Measurements from ENCODE around the gene DHRS13. TPM values are rescaled to one million over a fixed set of nuclear protein-coding genes. Genes with fewer than 3 reads are reported as not detected.
A peak's percentile ranks its signal among the peaks of the same experiment; 100 is the strongest.

DHRS13 gene
- total RNA-seq, 4 donors from 2014 or later: 0.26 to 17.4 (median 13.6) TPM

DNA sequence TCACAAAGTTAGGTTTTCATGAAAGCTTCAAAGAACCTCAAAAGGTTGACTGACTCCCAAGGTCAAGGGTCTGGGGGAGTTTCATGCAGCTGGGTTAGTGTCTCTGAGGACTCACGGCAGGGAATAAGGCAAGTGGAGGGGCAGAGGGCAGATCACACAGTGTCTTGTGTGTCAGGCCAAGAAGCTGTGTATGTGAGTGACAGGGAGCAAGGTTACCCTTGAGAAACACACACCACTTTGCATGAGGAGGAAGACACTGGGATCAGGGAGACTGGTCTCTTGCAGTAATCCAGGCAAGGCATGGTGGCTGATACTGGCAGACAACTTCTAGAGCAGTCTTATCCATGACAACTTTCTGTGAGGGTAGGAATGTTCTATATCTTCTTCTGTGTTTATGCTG lies 11.7 kb downstream of the DHRS13 start:
- peak overlapping the region in 1 of 2 donors; percentile 1 for H3K27ac ChIP-seq
- no peaks in the 10 kb centered on the region for H3K27me3 ChIP-seq
- intact Hi-C loops (cut with DNase I; ENCODE audit: low total_unique reads): loop anchor here (10.0 kb wide), 1 partner anchor 126 kb away; no protein-coding TSS in a partner anchor
- no peaks in the 10 kb centered on the region for H3K9me3 ChIP-seq
- DNase-seq: no peak
- no peaks in the 10 kb centered on the region for H3K36me3 ChIP-seq
- H3K4me1 ChIP-seq: no peaks in the 10 kb centered on the region
- no peak overlapping the region for H3K4me3 ChIP-seq
- TF ChIP-seq, protein P1, sequence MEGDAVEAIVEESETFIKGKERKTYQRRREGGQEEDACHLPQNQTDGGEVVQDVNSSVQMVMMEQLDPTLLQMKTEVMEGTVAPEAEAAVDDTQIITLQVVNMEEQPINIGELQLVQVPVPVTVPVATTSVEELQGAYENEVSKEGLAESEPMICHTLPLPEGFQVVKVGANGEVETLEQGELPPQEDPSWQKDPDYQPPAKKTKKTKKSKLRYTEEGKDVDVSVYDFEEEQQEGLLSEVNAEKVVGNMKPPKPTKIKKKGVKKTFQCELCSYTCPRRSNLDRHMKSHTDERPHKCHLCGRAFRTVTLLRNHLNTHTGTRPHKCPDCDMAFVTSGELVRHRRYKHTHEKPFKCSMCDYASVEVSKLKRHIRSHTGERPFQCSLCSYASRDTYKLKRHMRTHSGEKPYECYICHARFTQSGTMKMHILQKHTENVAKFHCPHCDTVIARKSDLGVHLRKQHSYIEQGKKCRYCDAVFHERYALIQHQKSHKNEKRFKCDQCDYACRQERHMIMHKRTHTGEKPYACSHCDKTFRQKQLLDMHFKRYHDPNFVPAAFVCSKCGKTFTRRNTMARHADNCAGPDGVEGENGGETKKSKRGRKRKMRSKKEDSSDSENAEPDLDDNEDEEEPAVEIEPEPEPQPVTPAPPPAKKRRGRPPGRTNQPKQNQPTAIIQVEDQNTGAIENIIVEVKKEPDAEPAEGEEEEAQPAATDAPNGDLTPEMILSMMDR (IDR thresholded peaks at IDR 0.05): no peak
- TF ChIP-seq POLR2A (IDR thresholded peaks at IDR 0.05): no peak

DNA sequence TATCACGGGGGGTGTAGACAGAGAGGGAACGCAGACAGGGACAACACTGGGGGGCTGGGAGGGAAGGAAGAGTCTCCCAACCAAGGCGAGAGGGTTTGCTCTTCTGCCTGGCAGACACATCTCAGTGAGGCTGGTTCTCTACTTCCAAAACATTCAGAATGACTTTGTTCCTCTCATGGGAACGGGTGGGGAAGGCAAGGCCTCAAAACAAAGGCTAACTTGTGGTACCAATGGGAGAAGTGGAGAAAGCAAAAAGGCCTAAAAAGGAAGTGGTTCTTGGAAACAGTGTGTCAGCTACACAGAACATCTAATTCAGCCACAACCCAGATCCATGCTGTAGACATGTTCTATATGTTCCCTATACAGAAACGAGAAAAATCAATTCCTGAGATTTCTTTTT lies 12.9 kb downstream of the DHRS13 start:
- H3K9me3 ChIP-seq: no peaks in the 10 kb centered on the region
- H3K27ac ChIP-seq: no peak overlapping the region
- H3K4me3 ChIP-seq: no peak overlapping the region
- intact Hi-C loops (cut with DNase I; ENCODE audit: low total_unique reads): loop anchor here (10.0 kb wide), 1 partner anchor 125 kb away; no protein-coding TSS in a partner anchor
- no peaks in the 10 kb centered on the region for H3K4me1 ChIP-seq
- TF ChIP-seq POLR2A (IDR thresholded peaks at IDR 0.05): no peak
- TF ChIP-seq, protein P1 (IDR thresholded peaks at IDR 0.05): no peak
- H3K27me3 ChIP-seq: no peaks in the 10 kb centered on the region
- DNase-seq: no peak
- no peaks in the 10 kb centered on the region for H3K36me3 ChIP-seq

DNA sequence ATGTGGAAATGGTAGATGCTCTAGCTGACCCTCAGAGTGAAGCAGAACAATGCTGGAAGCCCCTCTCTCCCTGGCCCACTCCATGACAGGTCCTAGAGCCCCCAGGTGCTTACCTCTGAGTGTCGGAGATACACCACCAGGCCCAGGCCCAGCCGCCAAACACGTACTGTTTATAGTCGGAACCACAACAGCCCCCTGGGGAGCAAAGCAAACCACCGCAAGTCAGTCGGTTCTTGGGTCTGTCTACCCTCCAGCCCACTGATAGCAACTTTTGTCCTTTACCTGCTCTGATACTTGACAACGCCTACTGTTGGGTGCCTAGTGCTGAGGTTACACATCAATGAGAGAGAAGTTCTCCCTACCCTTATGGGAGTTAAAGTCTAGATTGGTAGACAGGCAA lies 14.0 kb downstream of the DHRS13 start:
- TF ChIP-seq POLR2A (IDR thresholded peaks at IDR 0.05): no peak
- TF ChIP-seq, protein P1 (IDR thresholded peaks at IDR 0.05): no peak
- Histone ChIP-seq H3K4me1 (no peaks in the 10 kb centered on the region), H3K9me3 (no peaks in the 10 kb centered on the region), H3K36me3 (no peaks in the 10 kb centered on the region), H3K27me3 (no peaks in the 10 kb centered on the region), H3K27ac (no peak overlapping the region), H3K4me3 (no peak overlapping the region)
- DNase-seq: no peak
- intact Hi-C loops (cut with DNase I; ENCODE audit: low total_unique reads): no loop called here

DNA sequence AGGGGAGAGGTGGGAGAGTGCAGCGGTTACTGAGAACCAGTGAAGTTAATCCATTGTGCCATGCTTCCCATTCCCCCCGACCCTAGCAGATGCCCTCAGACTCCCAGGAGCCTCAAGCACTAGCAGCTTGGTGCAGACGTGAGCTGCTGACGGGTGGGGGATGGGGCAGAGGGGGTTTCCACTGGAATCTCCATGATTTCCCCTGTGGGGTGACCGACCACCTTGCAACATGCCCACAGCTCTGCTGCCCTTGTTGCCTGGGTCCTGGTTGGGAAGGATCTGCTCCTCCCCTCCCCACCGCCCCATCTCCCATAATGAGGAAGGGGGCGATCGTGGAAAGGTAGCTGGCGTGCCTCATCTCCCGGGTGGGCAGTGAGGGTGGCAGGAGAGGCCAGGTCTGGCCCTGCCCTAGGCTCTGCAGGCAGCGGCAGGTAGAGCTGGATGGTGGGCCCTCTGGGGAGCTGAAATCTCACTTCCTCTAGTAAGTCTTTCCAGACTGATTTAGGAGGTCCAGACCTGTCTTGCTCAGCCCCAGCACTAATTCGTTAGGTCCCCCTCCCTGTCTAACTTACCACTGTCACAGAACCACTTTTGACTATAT lies 14.9 kb downstream of the DHRS13 start:
- no peak for TF ChIP-seq POLR2A (IDR thresholded peaks at IDR 0.05)
- TF ChIP-seq, protein P1 (IDR thresholded peaks at IDR 0.05): no peak
- no peaks in the 10 kb centered on the region for H3K4me1 ChIP-seq
- no peak for DNase-seq
- no peak overlapping the region for H3K4me3 ChIP-seq
- H3K9me3 ChIP-seq: no peaks in the 10 kb centered on the region
- H3K27ac ChIP-seq: no peak overlapping the region
- no peaks in the 10 kb centered on the region for H3K27me3 ChIP-seq
- intact Hi-C loops (cut with DNase I; ENCODE audit: low total_unique reads): no loop called here
- H3K36me3 ChIP-seq: no peaks in the 10 kb centered on the region

DNA sequence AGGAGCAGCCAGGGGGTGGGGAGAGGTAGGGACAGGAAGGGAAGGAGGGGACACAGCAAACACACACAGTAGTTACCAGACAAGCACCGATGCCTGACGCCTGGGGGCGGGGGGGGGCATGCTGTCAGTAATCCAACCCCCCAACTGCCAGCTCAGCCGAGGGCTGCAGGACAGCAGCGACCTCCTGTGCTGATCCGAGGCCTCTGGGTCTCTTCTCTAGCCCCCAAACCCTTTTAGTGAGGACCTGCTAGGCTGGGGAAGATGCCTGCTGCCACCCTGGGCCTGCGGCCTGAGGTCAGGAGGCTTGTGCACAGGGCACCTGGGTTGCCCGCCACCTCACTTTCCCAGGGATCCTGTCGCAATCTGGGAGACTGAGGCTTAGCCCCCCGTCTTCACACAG lies 16.9 kb downstream of the DHRS13 start:
- no peak overlapping the region for H3K4me3 ChIP-seq
- intact Hi-C loops (cut with DNase I; ENCODE audit: low total_unique reads): no loop called here
- H3K36me3 ChIP-seq: no peaks in the 10 kb centered on the region
- no peak for DNase-seq
- H3K27me3 ChIP-seq: no peaks in the 10 kb centered on the region
- H3K27ac ChIP-seq: no peak overlapping the region
- no peaks in the 10 kb centered on the region for H3K9me3 ChIP-seq
- H3K4me1 ChIP-seq: no peaks in the 10 kb centered on the region
- TF ChIP-seq POLR2A (IDR thresholded peaks at IDR 0.05): no peak
- TF ChIP-seq, protein P1 (IDR thresholded peaks at IDR 0.05): no peak
